ENCODE measurements around the gene MELTF.
A peak's percentile ranks its signal among the peaks of the same experiment; 100 is the strongest.

The MELTF gene

DNA sequence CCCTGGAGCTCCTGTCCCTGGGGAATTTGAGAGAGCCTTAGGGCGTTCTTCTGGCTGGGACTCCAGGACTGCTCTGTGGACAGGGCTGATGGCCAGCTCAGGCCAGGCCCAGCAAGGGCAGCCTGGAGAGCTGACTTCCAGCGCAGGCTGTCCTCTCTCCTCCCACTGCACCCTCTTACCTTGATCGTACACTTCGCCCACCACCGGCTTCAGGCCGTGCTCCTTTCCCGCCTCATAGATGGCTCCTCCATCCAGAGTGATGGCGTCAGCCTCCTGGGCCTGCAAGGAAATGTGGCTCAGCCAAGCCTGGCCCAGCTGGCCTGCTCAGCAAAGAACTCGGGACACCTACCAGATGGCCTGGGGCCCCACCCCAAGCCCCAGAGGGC is 3.1 kb downstream of the MELTF start:
- H3K4me3 ChIP-seq: no peak overlapping the region
- TF ChIP-seq, protein P1, sequence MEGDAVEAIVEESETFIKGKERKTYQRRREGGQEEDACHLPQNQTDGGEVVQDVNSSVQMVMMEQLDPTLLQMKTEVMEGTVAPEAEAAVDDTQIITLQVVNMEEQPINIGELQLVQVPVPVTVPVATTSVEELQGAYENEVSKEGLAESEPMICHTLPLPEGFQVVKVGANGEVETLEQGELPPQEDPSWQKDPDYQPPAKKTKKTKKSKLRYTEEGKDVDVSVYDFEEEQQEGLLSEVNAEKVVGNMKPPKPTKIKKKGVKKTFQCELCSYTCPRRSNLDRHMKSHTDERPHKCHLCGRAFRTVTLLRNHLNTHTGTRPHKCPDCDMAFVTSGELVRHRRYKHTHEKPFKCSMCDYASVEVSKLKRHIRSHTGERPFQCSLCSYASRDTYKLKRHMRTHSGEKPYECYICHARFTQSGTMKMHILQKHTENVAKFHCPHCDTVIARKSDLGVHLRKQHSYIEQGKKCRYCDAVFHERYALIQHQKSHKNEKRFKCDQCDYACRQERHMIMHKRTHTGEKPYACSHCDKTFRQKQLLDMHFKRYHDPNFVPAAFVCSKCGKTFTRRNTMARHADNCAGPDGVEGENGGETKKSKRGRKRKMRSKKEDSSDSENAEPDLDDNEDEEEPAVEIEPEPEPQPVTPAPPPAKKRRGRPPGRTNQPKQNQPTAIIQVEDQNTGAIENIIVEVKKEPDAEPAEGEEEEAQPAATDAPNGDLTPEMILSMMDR (IDR thresholded peaks at IDR 0.05): no peak
- H3K27ac ChIP-seq: no peak overlapping the region
- DNase-seq (ENCODE audit: low spot score): no peak

DNA sequence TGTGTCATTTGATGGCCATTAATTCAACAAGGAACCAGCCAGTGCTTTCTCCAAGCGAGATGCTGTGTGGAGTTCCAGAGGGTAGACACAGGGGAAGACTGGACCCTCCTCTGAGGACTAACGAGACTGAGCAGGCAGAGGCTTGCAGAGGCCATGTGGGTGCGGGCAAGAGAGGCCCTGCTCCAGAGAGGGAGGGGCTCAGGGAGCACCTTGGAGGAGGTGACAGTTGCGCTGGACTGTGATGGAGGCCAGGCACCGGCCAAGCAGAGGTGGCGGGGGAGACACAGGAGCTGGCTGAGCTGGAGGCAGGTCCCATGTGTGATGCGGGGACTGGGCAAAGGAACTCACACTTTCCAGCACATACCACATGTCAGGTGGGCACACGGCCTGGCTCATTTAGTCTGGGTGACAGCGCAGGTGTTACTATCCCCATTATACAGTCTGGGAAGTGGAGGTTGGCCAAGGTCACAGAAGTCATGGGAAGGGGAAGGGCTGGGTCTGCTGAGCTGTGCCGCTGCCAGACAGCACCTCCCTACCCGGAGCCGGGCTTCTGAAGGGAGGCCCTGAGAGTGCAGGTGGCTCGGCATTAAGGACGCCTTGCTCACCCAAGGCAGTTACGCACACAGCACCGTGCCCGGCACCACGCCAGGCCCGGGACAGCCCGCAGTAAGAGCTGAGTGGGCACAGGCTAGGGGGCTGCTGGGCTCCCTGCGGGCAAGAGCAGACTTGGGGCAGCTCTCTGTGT is 3.7 kb downstream of the MELTF start:
- Histone ChIP-seq H3K27ac (no peak overlapping the region), H3K4me3 (no peak overlapping the region)
- peak; percentile 70 for DNase-seq (ENCODE audit: low spot score)
- TF ChIP-seq, protein P1 (IDR thresholded peaks at IDR 0.05): no peak

DNA sequence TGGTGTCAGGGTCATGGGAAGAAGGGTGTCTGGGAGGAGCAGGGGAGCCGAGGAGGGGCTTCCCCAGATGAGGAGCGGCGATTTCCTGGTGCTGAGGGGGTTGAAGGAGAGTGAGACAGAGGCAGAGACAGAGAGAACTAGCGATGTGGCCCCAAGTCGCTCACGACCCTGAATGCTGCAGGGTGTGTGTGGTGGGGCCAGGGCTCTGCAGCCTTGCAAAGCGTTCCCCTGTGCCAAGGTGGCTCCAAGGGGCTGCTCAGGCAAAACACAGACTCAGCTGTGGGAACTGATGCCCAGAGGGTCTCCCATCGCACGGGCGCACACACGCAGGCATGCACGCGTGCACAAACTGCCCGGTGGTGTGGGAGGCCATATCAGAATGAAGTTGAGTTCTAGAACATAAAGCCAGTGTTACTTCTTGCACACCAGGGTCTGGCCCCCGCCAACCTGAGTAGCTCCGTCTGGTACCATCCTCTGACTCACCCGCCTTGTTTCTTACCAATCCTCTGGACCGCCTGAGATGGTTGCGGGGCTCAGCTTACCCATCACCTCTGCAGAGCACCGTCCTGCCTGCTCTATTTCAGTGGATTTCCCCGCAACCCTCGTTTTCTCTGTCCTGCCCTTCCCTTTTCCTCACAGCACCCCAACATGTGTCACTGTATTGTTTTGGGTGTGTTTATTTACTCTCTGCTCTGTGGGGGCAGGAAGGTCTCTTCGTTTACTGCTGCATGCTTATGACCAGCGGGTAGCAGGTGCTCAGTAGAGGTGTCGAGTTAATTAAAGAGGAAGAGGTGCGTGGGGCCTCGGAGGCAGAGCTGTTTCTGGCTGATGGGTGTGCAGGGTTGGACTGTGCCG is 4.5 kb downstream of the MELTF start:
- DNase-seq (ENCODE audit: low spot score): peak; percentile 69

DNA sequence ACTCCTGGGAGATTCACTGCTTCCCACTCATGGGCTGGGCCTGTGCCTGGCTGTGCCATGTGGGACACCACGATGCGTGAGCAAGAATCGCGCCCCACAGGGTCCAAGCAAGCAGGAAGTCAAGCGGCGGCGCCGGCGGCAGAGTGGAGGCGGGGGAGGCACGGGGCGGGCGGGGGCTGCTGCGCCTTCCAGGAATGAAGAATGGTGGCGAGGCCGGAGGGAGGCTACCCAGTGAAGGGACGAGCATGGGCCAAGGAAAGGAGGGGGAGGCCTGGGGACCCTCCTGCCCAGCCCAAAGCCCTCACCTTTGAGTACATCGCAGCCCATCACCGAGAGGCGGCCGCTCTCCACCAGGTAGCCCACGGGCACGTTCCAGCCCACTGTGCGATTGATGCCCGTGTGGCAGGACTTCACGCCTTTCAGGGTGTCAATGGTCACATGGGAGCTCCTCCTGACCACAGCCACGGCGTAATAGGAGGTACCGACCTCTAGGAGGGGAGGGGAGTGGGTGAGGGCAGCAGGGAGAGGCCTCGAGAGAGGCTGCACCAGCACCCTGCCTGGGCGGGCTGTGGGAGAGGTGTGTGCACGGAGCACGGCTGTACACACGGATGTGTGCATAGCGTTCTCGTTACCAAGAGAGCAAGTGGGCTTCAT is 5.5 kb downstream of the MELTF start:
- TF ChIP-seq, protein P1 (IDR thresholded peaks at IDR 0.05): no peak
- Histone ChIP-seq H3K27ac (no peak overlapping the region), H3K4me3 (no peak overlapping the region)
- DNase-seq (ENCODE audit: low spot score): peak; percentile 67

More for the DNA sequence above, 4.5 kb downstream of the MELTF start:
- TF ChIP-seq, protein P1 (IDR thresholded peaks at IDR 0.05): no peak
- H3K27ac ChIP-seq: no peak overlapping the region
- no peak overlapping the region for H3K4me3 ChIP-seq

DNA sequence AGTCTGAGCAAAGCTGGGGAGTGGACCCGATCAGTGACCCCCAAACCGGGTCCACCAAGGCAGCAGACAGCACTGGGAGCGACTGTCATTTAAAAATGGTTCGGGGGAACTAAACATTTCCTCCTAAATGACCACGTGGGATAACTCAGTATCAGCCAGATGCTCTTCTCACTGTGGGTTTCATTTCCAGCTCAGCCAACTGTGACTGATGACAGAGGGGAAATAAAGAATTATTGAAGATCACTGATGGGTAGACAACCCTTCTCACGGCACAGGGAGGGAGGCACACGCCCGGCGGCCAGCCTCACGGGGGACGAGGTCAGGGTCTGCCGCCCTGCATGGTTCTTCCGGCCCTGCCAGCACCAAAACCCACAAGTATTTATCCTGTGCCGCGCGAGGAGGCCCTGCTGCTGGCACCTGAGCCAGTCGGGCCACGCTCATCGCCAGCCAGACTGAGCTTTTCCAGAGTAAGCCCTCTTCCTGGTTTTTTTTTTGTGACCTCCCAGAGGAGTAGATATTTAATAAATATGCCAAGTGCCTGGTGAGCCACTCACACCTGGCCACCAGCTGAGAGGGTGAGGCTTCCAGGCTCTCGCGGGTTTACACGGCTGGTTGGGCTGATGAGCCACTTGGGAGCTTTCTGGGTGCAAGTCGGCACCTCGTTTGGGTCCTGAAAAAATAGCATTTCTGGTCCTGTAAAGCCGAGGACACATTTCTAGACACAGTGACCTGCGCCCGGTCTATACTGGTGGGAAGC is 6.2 kb downstream of the MELTF start:
- TF ChIP-seq, protein P1 (IDR thresholded peaks at IDR 0.05): no peak
- H3K4me3 ChIP-seq: no peak overlapping the region
- no peak for DNase-seq (ENCODE audit: low spot score)
- no peak overlapping the region for H3K27ac ChIP-seq

DNA sequence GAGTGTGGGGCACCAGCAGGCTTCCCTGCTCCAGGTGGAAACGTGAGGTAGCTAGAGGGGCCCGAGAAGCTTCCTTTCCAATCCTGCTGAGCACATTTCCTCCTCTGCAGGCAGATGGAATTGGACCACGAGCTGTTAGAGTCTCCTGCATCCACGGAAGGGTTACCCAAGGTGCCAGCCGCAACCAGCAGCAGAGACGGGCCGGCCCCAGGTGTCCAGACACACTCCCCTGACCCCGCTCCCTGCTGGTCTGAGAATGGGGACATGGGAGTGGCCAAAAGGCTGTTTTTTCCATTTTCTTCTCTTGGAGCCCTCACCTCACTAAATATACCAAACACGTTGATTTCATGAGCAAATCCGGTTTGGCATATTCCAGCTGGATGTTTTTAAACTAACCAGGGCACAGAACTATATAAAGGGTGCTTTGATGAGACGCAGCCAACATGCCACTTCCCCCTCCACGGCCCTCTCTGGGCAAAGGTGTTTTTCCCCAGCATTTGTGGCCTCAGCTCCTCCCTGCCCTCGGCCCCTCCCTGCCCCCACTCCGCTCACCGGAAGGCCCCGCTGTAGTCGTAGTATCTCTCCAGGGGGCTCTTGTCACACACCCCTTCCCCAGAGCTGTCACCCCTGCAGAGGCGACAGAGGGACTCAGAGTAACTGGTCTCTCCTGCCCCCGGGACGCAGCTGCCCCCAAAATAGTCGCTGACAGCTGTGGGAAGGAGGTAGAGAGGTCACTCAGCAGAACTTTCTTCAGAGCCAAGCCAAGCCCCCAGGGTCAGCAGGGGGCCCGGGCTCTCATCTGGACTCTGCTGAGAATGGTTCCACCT is 7.0 kb downstream of the MELTF start:
- no peak for DNase-seq (ENCODE audit: low spot score)
- no peak overlapping the region for H3K27ac ChIP-seq

More for the DNA sequence above, 7.0 kb downstream of the MELTF start:
- TF ChIP-seq, protein P1 (IDR thresholded peaks at IDR 0.05): no peak
- no peak overlapping the region for H3K4me3 ChIP-seq

Data from coronary artery (tissue), 2 donors.